PFSK-1 (cell line): Measurements from ENCODE around the gene EXOSC7.

Experiments
- FOXP2 ChIP-seq: optimal IDR thresholded peaks from 2 replicates; pipeline ENCODE3; 2011; ENCODE audit warnings: borderline replicate concordance, control low read depth, inconsistent platforms; ENCODE audit not compliant: insufficient read depth; ENCODE audit errors: extremely low read length, extremely low read depth
- POLR2AphosphoS5 ChIP-seq: IDR thresholded peaks from 2 replicates; pipeline ENCODE4 v1.6.1; 2012; ENCODE audit warnings: low read depth, mild to moderate bottlenecking, control low read depth, low read length, moderate library complexity
- REST ChIP-seq, 2 experiments: IDR thresholded peaks; 2 replicates each; pipeline versions ENCODE4 v1.6.1 to v1.8.0; 2011 to 2012; ENCODE audit warnings: low read depth in 2 of 2, low read length in 2 of 2, control low read depth in 1 of 2, inconsistent platforms in 1 of 2, mild to moderate bottlenecking in 1 of 2, moderate library complexity in 1 of 2; ENCODE audit not compliant: insufficient read depth in 1 of 2
- SIN3A ChIP-seq: IDR thresholded peaks from 2 replicates; pipeline ENCODE4 v1.6.1; 2012; ENCODE audit warnings: mild to moderate bottlenecking, low read length, moderate library complexity, borderline replicate concordance; ENCODE audit not compliant: insufficient read depth
- TAF1 ChIP-seq: IDR thresholded peaks from 2 replicates; pipeline ENCODE4 v1.6.1; 2012; ENCODE audit warnings: low read length, control low read depth, borderline replicate concordance; ENCODE audit not compliant: insufficient read depth

EXOSC7 gene

DNA sequence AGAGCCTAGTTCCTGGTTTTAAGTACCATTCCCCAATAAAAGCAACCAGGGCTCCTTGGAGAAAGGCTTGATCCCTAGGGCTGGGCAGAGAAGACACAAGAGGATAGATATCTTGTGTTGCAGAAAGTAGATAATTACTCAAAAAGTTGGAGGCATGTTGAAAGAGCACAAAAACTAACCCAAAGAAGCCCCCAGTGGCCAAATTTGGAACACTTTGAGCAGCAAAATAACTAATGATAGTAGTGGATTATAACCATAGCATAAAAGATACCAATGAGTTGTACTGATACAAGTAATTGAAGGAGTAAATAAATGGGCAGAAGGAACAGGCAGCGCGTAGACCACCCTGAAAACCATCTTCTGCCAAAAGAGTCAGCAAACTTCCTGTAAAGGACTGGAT lies 12.0 kb downstream of the EXOSC7 start:
- TF ChIP-seq TAF1, result no peak
- TF ChIP-seq FOXP2, result no peak
- no peak for TF ChIP-seq REST (IDR thresholded peaks at IDR 0.05; ENCODE audit: insufficient read depth in 1 of 2, low read depth in 2 of 2, low read length in 2 of 2)
- TF ChIP-seq POLR2AphosphoS5, result no peak
- no peak for TF ChIP-seq SIN3A

GRCh38 chr3:44989141-44989540 lies 13.1 kb downstream of the EXOSC7 start:
- no peak for TF ChIP-seq TAF1

DNA sequence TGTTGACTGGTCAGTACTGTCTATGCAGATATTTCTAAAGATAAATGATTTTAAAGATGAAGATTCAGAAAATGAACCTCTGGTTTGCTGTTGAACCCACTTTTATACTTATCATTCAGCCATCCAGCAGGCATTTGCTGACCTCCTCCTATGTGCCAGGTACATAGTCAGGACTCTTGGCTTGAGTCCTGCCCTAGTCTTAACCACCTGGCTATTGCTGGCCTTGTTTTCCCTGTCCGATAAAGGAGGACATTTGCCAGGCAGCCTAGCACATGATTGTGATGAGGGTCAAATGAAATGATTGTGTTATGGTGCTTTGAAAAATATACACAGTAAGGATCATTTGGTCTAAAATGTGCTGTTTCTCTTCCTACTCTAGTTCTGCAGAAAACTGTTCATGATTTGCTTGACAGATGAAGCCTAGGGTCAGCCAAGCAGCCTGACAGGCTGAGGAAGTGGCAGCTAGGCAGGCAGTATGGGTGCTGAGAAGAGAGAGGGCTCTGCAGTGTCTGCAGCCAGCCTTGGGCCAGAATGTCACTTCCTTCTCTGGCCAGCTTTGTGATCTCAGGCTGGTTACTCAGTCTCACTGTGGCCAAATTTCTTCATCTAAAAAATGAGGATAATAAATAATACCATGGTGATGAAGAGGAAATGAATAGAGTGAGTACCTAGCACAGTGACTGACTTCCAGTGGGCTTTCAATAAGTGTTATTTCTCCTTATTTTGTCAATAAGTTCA lies 13.8 kb downstream of the EXOSC7 start:
- no peak for TF ChIP-seq TAF1
- TF ChIP-seq SIN3A, result no peak
- TF ChIP-seq REST (IDR thresholded peaks at IDR 0.05; ENCODE audit: insufficient read depth in 1 of 2, low read depth in 2 of 2, low read length in 2 of 2), result no peak

- no peak for TF ChIP-seq REST (IDR thresholded peaks at IDR 0.05; ENCODE audit: insufficient read depth in 1 of 2, low read depth in 2 of 2, low read length in 2 of 2)
- no peak for TF ChIP-seq SIN3A
- no peak for TF ChIP-seq TAF1
- TF ChIP-seq FOXP2, result no peak
- TF ChIP-seq POLR2AphosphoS5, result no peak
Observed at GRCh38 chr3:44991326-44991725, 15.3 kb downstream of the EXOSC7 start.

DNA sequence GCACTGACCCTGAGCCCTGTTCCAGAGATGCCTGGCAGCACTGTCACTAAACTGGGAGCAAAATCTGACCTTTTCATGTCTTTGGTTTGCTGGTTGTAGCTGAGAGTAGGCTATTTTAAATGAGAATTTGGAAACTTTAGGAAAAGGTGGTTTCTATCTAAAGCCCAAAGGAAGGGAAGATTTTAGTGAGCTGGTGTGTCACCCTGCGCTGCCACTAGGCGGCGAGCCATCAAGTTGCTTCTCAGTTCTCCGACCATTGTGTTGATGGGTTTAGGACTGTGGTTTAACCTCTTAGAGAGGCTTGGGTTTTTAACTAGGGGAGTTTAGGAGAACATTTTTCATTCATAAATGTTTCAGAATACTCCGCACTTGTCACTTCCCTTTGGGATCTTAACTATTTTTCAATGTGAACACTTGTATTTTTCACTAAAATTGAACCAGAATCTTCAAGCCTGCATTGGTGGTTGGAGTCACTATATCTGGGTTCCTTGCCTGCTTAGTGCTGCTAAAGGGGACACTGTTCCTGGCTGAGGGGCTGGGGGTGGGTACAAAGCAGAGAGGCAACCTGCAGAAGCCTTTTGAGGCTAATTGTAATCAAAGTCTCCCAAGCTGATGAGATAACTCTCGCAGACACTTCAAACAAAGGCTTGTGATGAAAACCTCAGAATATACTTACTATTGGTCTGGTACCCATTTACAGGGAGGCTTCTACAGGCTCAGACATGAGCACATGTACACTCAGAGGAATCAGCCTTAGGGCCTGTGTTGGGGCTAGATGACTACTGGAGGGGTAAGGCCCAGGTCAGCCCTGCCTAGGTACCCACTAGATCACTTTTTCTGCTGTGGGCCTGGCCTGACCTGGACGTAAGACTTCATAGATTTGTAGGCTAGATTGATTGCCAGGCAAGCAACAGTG lies 16.8 kb downstream of the EXOSC7 start:
- no peak for TF ChIP-seq TAF1
- TF ChIP-seq POLR2AphosphoS5, result no peak
- TF ChIP-seq REST (IDR thresholded peaks at IDR 0.05; ENCODE audit: insufficient read depth in 1 of 2, low read depth in 2 of 2, low read length in 2 of 2), result no peak
- TF ChIP-seq FOXP2, result no peak
- no peak for TF ChIP-seq SIN3A
